ENCODE results near the gene CNTN6.

GRCh38 chr3:1200371-1200770, 107.5 kb downstream of the CNTN6 start:
- TF ChIP-seq, protein P1, sequence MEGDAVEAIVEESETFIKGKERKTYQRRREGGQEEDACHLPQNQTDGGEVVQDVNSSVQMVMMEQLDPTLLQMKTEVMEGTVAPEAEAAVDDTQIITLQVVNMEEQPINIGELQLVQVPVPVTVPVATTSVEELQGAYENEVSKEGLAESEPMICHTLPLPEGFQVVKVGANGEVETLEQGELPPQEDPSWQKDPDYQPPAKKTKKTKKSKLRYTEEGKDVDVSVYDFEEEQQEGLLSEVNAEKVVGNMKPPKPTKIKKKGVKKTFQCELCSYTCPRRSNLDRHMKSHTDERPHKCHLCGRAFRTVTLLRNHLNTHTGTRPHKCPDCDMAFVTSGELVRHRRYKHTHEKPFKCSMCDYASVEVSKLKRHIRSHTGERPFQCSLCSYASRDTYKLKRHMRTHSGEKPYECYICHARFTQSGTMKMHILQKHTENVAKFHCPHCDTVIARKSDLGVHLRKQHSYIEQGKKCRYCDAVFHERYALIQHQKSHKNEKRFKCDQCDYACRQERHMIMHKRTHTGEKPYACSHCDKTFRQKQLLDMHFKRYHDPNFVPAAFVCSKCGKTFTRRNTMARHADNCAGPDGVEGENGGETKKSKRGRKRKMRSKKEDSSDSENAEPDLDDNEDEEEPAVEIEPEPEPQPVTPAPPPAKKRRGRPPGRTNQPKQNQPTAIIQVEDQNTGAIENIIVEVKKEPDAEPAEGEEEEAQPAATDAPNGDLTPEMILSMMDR (IDR thresholded peaks at IDR 0.05 in 4 of 5, conservative IDR thresholded peaks at IDR 0.05 in 1 of 5) = no peak
- TF ChIP-seq POLR2A (IDR thresholded peaks at IDR 0.05) = no peak

Measured in gastrocnemius medialis (tissue), 4 donors.